Vagina (tissue), 2 donors: Measurements from ENCODE around the gene LIF. TPM values are rescaled to one million over a fixed set of nuclear protein-coding genes. Genes with fewer than 3 reads are reported as not detected.

Experiments used
- DNase-seq, 2 donors: peaks; one replicate each; pipeline ENCODE4 v3.0.0-alpha.2; 2017; ENCODE audit errors: extremely low spot score in 2 of 2
- H3K27ac ChIP-seq: fragments of 200-600 bp; sonication (generic); one replicate; pipeline ENCODE4 v1.5.1; 2019
- H3K27me3 ChIP-seq: fragments of 200-600 bp; sonication (generic); one replicate; pipeline ENCODE4 v1.5.1; 2019
- H3K36me3 ChIP-seq, 2 donors: fragments of 200-600 bp; sonication (generic); one replicate each; pipeline ENCODE4 v1.5.1; 2017 to 2019
- H3K4me1 ChIP-seq: fragments of 200-600 bp; sonication (generic); one replicate; pipeline ENCODE4 v1.5.1; 2019
- H3K4me3 ChIP-seq, 2 donors: fragments of 200-600 bp; sonication (generic); 1 replicate in 1 of 2; 2 replicates in 1 of 2; pipeline ENCODE4 v1.5.1; 2016 to 2019
- H3K9me3 ChIP-seq: fragments of 200-600 bp; sonication (generic); one replicate; pipeline ENCODE4 v1.5.1; 2019
- CTCF ChIP-seq, 3 experiments: fragments of 450-650 bp in 2 of 3; fragments of 200-600 bp in 1 of 3; sonication (generic) in 1 of 3; IDR thresholded peaks; one replicate each; pipeline ENCODE4 v1.5.1; 2017 to 2019; ENCODE audit warnings: antibody characterized with exemption in 3 of 3, mild to moderate bottlenecking in 2 of 3, moderate library complexity in 2 of 3
- POLR2A ChIP-seq, 2 donors: fragments of 450-650 bp; IDR thresholded peaks; one replicate each; pipeline ENCODE4 v1.6.1; 2017; ENCODE audit warnings: antibody characterized with exemption in 2 of 2, mild to moderate bottlenecking in 2 of 2, moderate library complexity in 2 of 2
- POLR2AphosphoS5 ChIP-seq, 2 donors: sonication (generic); formaldehyde crosslinking; IDR thresholded peaks; one replicate each; pipeline ENCODE4 v1.9.0; 2017; ENCODE audit warnings: antibody characterized with exemption in 2 of 2, mild to moderate bottlenecking in 2 of 2, low read depth in 1 of 2; ENCODE audit not compliant: insufficient read depth in 1 of 2
- intact Hi-C: fragments of 100-400 bp; cut with DNase I; formaldehyde crosslinking; loops from one replicate; pipeline ENCODE4 v1.15.1; 2023
- total RNA-seq: library from RNA; depleted of rRNA; stranded (reverse); fragments of >200 nt; gene quantifications from one replicate; pipeline ENCODE4 v1.2.3, GENCODE V29; 2016

The LIF gene
- total RNA-seq, 1 donor from 2014 or later, result 0.49 TPM

- Histone ChIP-seq H3K4me1 (peaks cover 58% of the 10 kb centered on the region), H3K27me3 (no peaks in the 10 kb centered on the region), H3K9me3 (no peaks in the 10 kb centered on the region), H3K4me3 (no peak overlapping the region), H3K36me3 (no peaks in the 10 kb centered on the region), H3K27ac (no peak overlapping the region)
- intact Hi-C loops, result no loop called here
- TF ChIP-seq CTCF (IDR thresholded peaks at IDR 0.05) (no peak), POLR2A (IDR thresholded peaks at IDR 0.05) (no peak), POLR2AphosphoS5 (IDR thresholded peaks at IDR 0.05; ENCODE audit: insufficient read depth in 1 of 2, low read depth in 1 of 2) (no peak)
- no peak for DNase-seq
These were observed 35.3 kb downstream of the LIF start for GRCh38 chr22:30211124-30211820.

- TF ChIP-seq POLR2A (IDR thresholded peaks at IDR 0.05) (no peak), POLR2AphosphoS5 (IDR thresholded peaks at IDR 0.05; ENCODE audit: insufficient read depth in 1 of 2, low read depth in 1 of 2) (peak in 1 of 2 donors; percentile 14)
- no peaks in the 10 kb centered on the region for H3K27me3 ChIP-seq
- H3K9me3 ChIP-seq, result no peaks in the 10 kb centered on the region
- H3K4me1 ChIP-seq, result peaks cover 67% of the 10 kb centered on the region
- H3K4me3 ChIP-seq, result no peak overlapping the region
- H3K27ac ChIP-seq, result peak overlapping the region; percentile 82
- intact Hi-C loops, result no loop called here
- DNase-seq, result no peak
- H3K36me3 ChIP-seq, result no peaks in the 10 kb centered on the region
These were observed 36.2 kb downstream of the LIF start for GRCh38 chr22:30210235-30210909.

- Histone ChIP-seq H3K4me1 (peaks cover 74% of the 10 kb centered on the region), H3K27ac (peak overlapping the region; percentile 82), H3K4me3 (no peak overlapping the region), H3K36me3 (no peaks in the 10 kb centered on the region), H3K9me3 (no peaks in the 10 kb centered on the region), H3K27me3 (no peaks in the 10 kb centered on the region)
- DNase-seq, result no peak
- intact Hi-C loops, result no loop called here
- TF ChIP-seq CTCF (IDR thresholded peaks at IDR 0.05) (no peak), POLR2AphosphoS5 (IDR thresholded peaks at IDR 0.05; ENCODE audit: insufficient read depth in 1 of 2, low read depth in 1 of 2) (no peak), POLR2A (IDR thresholded peaks at IDR 0.05) (no peak)
These were observed 36.9 kb downstream of the LIF start for GRCh38 chr22:30209642-30210041.

GRCh38 chr22:30208631-30209603 lies 37.6 kb downstream of the LIF start:
- Histone ChIP-seq H3K36me3 (no peaks in the 10 kb centered on the region), H3K9me3 (no peaks in the 10 kb centered on the region), H3K27me3 (no peaks in the 10 kb centered on the region), H3K4me1 (peaks cover 82% of the 10 kb centered on the region), H3K27ac (peak overlapping the region; percentile 82), H3K4me3 (no peak overlapping the region)
- peak in 1 of 2 donors; percentile 94 for DNase-seq
- intact Hi-C loops, result no loop called here
- no peak for TF ChIP-seq POLR2A (IDR thresholded peaks at IDR 0.05)
- peak in 1 of 2 donors; percentile 74 for TF ChIP-seq POLR2AphosphoS5 (IDR thresholded peaks at IDR 0.05; ENCODE audit: insufficient read depth in 1 of 2, low read depth in 1 of 2)
- no peak for TF ChIP-seq CTCF (IDR thresholded peaks at IDR 0.05)

- H3K9me3 ChIP-seq, result no peaks in the 10 kb centered on the region
- DNase-seq, result no peak
- intact Hi-C loops, result no loop called here
- H3K27me3 ChIP-seq, result no peaks in the 10 kb centered on the region
- H3K4me3 ChIP-seq, result no peak overlapping the region
- no peaks in the 10 kb centered on the region for H3K36me3 ChIP-seq
- TF ChIP-seq POLR2AphosphoS5 (IDR thresholded peaks at IDR 0.05; ENCODE audit: insufficient read depth in 1 of 2, low read depth in 1 of 2) (peak in 1 of 2 donors; percentile 66), CTCF (IDR thresholded peaks at IDR 0.05) (no peak)
- H3K27ac ChIP-seq, result peak overlapping the region; percentile 76
- peaks cover 88% of the 10 kb centered on the region for H3K4me1 ChIP-seq
These were observed 39.6 kb downstream of the LIF start for GRCh38 chr22:30206944-30207343.
